K562 (cell line): Measurements from ENCODE around the gene EFEMP2. TPM values are rescaled to one million over a fixed set of nuclear protein-coding genes. Genes with fewer than 3 reads are reported as not detected.

Source experiments
- ARID1B ChIP-seq: fragments of 450-650 bp; IDR thresholded peaks from 2 replicates; pipeline ENCODE4 v1.6.1; 2016; ENCODE audit warnings: antibody characterized with exemption, mild to moderate bottlenecking, inconsistent platforms
- BRCA1 ChIP-seq, 2 experiments: fragments of 450-650 bp in 1 of 2; sonication (generic) in 1 of 2; formaldehyde crosslinking in 1 of 2; IDR thresholded peaks; 2 replicates each; pipeline versions ENCODE4 v1.5.0 to v1.6.1; 2017 to 2020; ENCODE audit warnings: mild to moderate bottlenecking in 1 of 2, missing genetic modification reagents in 1 of 2
- CEBPG ChIP-seq, 3 experiments: fragments of 200-800 bp in 1 of 3; sonication (Bioruptor generic) in 1 of 3; sonication (generic) in 1 of 3; formaldehyde crosslinking in 1 of 3; IDR thresholded peaks in 2 of 3; conservative IDR thresholded peaks in 1 of 3; 2 replicates each; pipeline versions ENCODE4 v1.6.1 to v1.8.0; 2016 to 2022; ENCODE audit warnings: missing compliant biosample characterization in 2 of 3, missing genetic modification characterization in 2 of 3, mild to moderate bottlenecking in 1 of 3, missing genetic modification reagents in 1 of 3
- E2F1 ChIP-seq: sonication (generic); formaldehyde crosslinking; IDR thresholded peaks from 2 replicates; pipeline ENCODE4 v1.8.1; 2023; ENCODE audit warnings: mild to moderate bottlenecking, missing genetic modification reagents, moderate library complexity
- GABPB1 ChIP-seq: sonication (generic); formaldehyde crosslinking; IDR thresholded peaks from 2 replicates; pipeline ENCODE4 v1.8.0; 2022; ENCODE audit warnings: mild to moderate bottlenecking, missing genetic modification reagents
- KLF13 ChIP-seq: fragments of 450-650 bp; IDR thresholded peaks from 2 replicates; pipeline ENCODE4 v1.6.1; 2016; ENCODE audit warnings: missing genetic modification characterization, low read depth, mild to moderate bottlenecking, missing compliant biosample characterization, moderate library complexity, borderline replicate concordance
- MIER1 ChIP-seq: fragments of 450-650 bp; IDR thresholded peaks from 2 replicates; pipeline ENCODE4 v1.6.1; 2016; ENCODE audit warnings: antibody characterized with exemption, mild to moderate bottlenecking, low read depth
- NONO ChIP-seq, 2 experiments: fragments of 200-400 bp in 1 of 2; fragments of 450-650 bp in 1 of 2; formaldehyde crosslinking in 1 of 2; IDR thresholded peaks; 2 replicates each; pipeline ENCODE4 v1.6.1; 2017; ENCODE audit warnings: low read depth in 2 of 2, mild to moderate bottlenecking in 2 of 2, moderate library complexity in 2 of 2, low read length in 1 of 2
- PPARD ChIP-seq: fragments of 250-450 bp; sonication (Bioruptor Pico); IDR thresholded peaks from 2 replicates; pipeline ENCODE4 v1.8.0; 2022; ENCODE audit warnings: inconsistent platforms, mild to moderate bottlenecking, moderate library complexity
- RBM25 ChIP-seq: fragments of 200-400 bp; formaldehyde crosslinking; IDR thresholded peaks from 2 replicates; pipeline ENCODE4 v1.6.1; 2018; ENCODE audit warnings: low read length, low read depth, moderate library complexity; ENCODE audit not compliant: severe bottlenecking
- SMAD1 ChIP-seq: fragments of 150-350 bp; IDR thresholded peaks from 2 replicates; pipeline ENCODE4 v1.6.1; 2014; ENCODE audit warnings: low read length, low read depth; ENCODE audit not compliant: partially characterized antibody
- SMARCC2 ChIP-seq: fragments of 450-650 bp; IDR thresholded peaks from 2 replicates; pipeline ENCODE4 v1.6.1; 2017; ENCODE audit warnings: antibody characterized with exemption, moderate library complexity, mild to moderate bottlenecking, low read depth
- TAF7 ChIP-seq: fragments of 450-650 bp; IDR thresholded peaks from 2 replicates; pipeline ENCODE4 v1.6.1; 2016; ENCODE audit warnings: missing genetic modification characterization, missing compliant biosample characterization
- polyA plus RNA-seq, 8 experiments: library from polyadenylated mRNA; depleted of rRNA in 4 of 8; stranded (reverse) in 5 of 8; unstranded in 3 of 8; fragments of >200 nt; fragmentation: Nextera tagmentation in 2 of 8; fragmentation: Illumina TruSeq in 1 of 8; extraction: Ambion mirVana in 2 of 8; extraction: Trizol in 1 of 8; gene quantifications; 2 replicates each; pipeline versions ENCODE4 v1.2.1 to v1.2.3, GENCODE V29; 2011 to 2014; ENCODE audit warnings: inconsistent platforms in 1 of 8, missing spikeins in 1 of 8
- total RNA-seq, 7 experiments: library from RNA; depleted of rRNA in 6 of 7; stranded (reverse); fragments of >200 nt in 6 of 7; fragmentation: Illumina TruSeq in 2 of 7; extraction: Trizol in 2 of 7; gene quantifications; 2 replicates each; pipeline versions ENCODE4 v1.2.1 to v1.2.3, GENCODE V29; 2011 to 2021; ENCODE audit warnings: low replicate concordance in 1 of 7
- TF ChIP-seq, protein P1 (sequence below): fragments of 250-450 bp; sonication (Bioruptor Pico); IDR thresholded peaks from 2 replicates; pipeline ENCODE4 v1.8.0; 2022; ENCODE audit warnings: moderate library complexity, mild to moderate bottlenecking, inconsistent platforms
- TF ChIP-seq, protein P2 (sequence below): sonication (generic); formaldehyde crosslinking; IDR thresholded peaks from 2 replicates; pipeline ENCODE4 v1.8.1; 2023; ENCODE audit warnings: mild to moderate bottlenecking, missing genetic modification reagents
- TF ChIP-seq, protein P3 (sequence below): fragments of 450-650 bp; IDR thresholded peaks from 2 replicates; pipeline ENCODE4 v1.6.1; 2016; ENCODE audit warnings: mild to moderate bottlenecking

Gene EFEMP2
- total and polyA plus RNA-seq, 9 of the 15 experiments (the other 6 are each of a cell fraction or from before 2014, with no cell fraction given) = 0.07 to 2.9 (median 0.69) TPM; not detected in 1

- TF ChIP-seq KLF13 (tag) = no peak
- no peak for TF ChIP-seq PPARD
- TF ChIP-seq ARID1B = no peak
- TF ChIP-seq, protein P1, sequence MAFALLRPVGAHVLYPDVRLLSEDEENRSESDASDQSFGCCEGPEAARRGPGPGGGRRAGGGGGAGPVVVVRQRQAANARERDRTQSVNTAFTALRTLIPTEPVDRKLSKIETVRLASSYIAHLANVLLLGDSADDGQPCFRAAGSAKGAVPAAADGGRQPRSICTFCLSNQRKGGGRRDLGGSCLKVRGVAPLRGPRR (CRISPR knock-in tag) = no peak
- no peak for TF ChIP-seq MIER1
- no peak for TF ChIP-seq E2F1
- no peak for TF ChIP-seq SMARCC2
- no peak for TF ChIP-seq NONO (IDR thresholded peaks at IDR 0.05; ENCODE audit: low read depth in 2 of 2, low read length in 1 of 2)
- no peak for TF ChIP-seq TAF7 (tag)
- no peak for TF ChIP-seq SMAD1
- TF ChIP-seq, protein P2, sequence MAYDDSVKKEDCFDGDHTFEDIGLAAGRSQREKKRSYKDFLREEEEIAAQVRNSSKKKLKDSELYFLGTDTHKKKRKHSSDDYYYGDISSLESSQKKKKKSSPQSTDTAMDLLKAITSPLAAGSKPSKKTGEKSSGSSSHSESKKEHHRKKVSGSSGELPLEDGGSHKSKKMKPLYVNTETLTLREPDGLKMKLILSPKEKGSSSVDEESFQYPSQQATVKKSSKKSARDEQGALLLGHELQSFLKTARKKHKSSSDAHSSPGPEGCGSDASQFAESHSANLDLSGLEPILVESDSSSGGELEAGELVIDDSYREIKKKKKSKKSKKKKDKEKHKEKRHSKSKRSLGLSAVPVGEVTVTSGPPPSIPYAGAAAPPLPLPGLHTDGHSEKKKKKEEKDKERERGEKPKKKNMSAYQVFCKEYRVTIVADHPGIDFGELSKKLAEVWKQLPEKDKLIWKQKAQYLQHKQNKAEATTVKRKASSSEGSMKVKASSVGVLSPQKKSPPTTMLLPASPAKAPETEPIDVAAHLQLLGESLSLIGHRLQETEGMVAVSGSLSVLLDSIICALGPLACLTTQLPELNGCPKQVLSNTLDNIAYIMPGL (CRISPR knock-in tag) = no peak
- no peak for TF ChIP-seq CEBPG (CRISPR knock-in tag; IDR thresholded peaks at IDR 0.05)
- TF ChIP-seq CEBPG (tag; conservative IDR thresholded peaks at IDR 0.05 in 1 of 2, IDR thresholded peaks at IDR 0.05 in 1 of 2) = no peak
- TF ChIP-seq BRCA1 (IDR thresholded peaks at IDR 0.05) = no peak
- 0 out of 2 replicates have a peak, but pooled peaks have one; percentile 7 for TF ChIP-seq BRCA1 (CRISPR knock-in tag; IDR thresholded peaks at IDR 0.05)
- TF ChIP-seq GABPB1 (CRISPR knock-in tag) = no peak
- TF ChIP-seq, protein P3, sequence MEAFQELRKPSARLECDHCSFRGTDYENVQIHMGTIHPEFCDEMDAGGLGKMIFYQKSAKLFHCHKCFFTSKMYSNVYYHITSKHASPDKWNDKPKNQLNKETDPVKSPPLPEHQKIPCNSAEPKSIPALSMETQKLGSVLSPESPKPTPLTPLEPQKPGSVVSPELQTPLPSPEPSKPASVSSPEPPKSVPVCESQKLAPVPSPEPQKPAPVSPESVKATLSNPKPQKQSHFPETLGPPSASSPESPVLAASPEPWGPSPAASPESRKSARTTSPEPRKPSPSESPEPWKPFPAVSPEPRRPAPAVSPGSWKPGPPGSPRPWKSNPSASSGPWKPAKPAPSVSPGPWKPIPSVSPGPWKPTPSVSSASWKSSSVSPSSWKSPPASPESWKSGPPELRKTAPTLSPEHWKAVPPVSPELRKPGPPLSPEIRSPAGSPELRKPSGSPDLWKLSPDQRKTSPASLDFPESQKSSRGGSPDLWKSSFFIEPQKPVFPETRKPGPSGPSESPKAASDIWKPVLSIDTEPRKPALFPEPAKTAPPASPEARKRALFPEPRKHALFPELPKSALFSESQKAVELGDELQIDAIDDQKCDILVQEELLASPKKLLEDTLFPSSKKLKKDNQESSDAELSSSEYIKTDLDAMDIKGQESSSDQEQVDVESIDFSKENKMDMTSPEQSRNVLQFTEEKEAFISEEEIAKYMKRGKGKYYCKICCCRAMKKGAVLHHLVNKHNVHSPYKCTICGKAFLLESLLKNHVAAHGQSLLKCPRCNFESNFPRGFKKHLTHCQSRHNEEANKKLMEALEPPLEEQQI = no peak
- TF ChIP-seq RBM25 = no peak
Observed at GRCh38 chr11:65919573-65920371, 47.2 kb upstream of the EFEMP2 start (continued).
